Esophagus muscularis mucosa (tissue), 4 donors: ENCODE measurements around the gene PHF21A. TPM values are rescaled to one million over a fixed set of nuclear protein-coding genes. Genes with fewer than 3 reads are reported as not detected.

Experiments used
- DNase-seq: peaks from one replicate; pipeline ENCODE4 v3.0.0-alpha.2; 2017; ENCODE audit errors: extremely low spot score
- H3K27ac ChIP-seq, 4 donors: fragments of 200-600 bp; sonication (generic); replicated peaks in 1 of 4; 1 replicate in 3 of 4; 2 replicates in 1 of 4; pipeline ENCODE4 v1.5.1; 2016 to 2019; ENCODE audit warnings: mild to moderate bottlenecking in 1 of 4
- H3K27me3 ChIP-seq, 4 donors: fragments of 200-600 bp; sonication (generic); one replicate each; pipeline versions ENCODE4 v1.5.1 to v1.6.0; 2016 to 2019
- H3K36me3 ChIP-seq, 4 donors: fragments of 200-600 bp; sonication (generic); one replicate each; pipeline ENCODE4 v1.5.1; 2016 to 2019
- H3K4me1 ChIP-seq, 4 donors: fragments of 200-600 bp; sonication (generic); one replicate each; pipeline ENCODE4 v1.5.1; 2016 to 2019
- H3K4me3 ChIP-seq, 4 donors: fragments of 200-600 bp; sonication (generic); 1 replicate in 2 of 4; 2 replicates in 2 of 4; pipeline ENCODE4 v1.5.1; 2016 to 2019; ENCODE audit warnings: mild to moderate bottlenecking in 4 of 4, moderate library complexity in 1 of 4
- H3K9me3 ChIP-seq, 4 donors: fragments of 200-600 bp; sonication (generic); 1 replicate in 3 of 4; 2 replicates in 1 of 4; pipeline ENCODE4 v1.5.1; 2016 to 2019
- EP300 ChIP-seq: sonication (generic); formaldehyde crosslinking; IDR thresholded peaks from one replicate; pipeline ENCODE4 v1.6.1; 2017; ENCODE audit warnings: antibody characterized with exemption
- POLR2A ChIP-seq: fragments of 450-650 bp; IDR thresholded peaks from one replicate; pipeline ENCODE4 v1.6.1; 2017; ENCODE audit warnings: antibody characterized with exemption, moderate library complexity, mild to moderate bottlenecking, low read depth
- POLR2AphosphoS5 ChIP-seq, 2 donors: sonication (generic); formaldehyde crosslinking; IDR thresholded peaks; one replicate each; pipeline ENCODE4 v1.6.1; 2017; ENCODE audit warnings: antibody characterized with exemption in 2 of 2
- WGBS: methylation state at CpG from one replicate; pipeline ENCODE4 v1.1.5; 2018; 5-methylcytosine and 5-hydroxymethylcytosine counted together
- intact Hi-C: fragments of 100-400 bp; cut with DNase I; formaldehyde crosslinking; loops from one replicate; pipeline ENCODE4 v1.15.1; 2023
- total RNA-seq, 4 donors: library from RNA; depleted of rRNA; stranded (reverse); fragments of >200 nt; gene quantifications; one replicate each; pipeline versions ENCODE4 v1.1.0 to v1.2.1, GENCODE V29; 2016
- TF ChIP-seq, protein P1 (sequence below), 3 experiments: fragments of 200-600 bp in 2 of 3; fragments of 450-650 bp in 1 of 3; sonication (generic) in 2 of 3; IDR thresholded peaks; one replicate each; pipeline ENCODE4 v1.5.1; 2017 to 2019; ENCODE audit warnings: antibody characterized with exemption in 3 of 3, mild to moderate bottlenecking in 2 of 3, moderate library complexity in 1 of 3

PHF21A gene
- total RNA-seq, 4 donors from 2014 or later = 31.8 to 47.8 (median 36.1) TPM

DNA sequence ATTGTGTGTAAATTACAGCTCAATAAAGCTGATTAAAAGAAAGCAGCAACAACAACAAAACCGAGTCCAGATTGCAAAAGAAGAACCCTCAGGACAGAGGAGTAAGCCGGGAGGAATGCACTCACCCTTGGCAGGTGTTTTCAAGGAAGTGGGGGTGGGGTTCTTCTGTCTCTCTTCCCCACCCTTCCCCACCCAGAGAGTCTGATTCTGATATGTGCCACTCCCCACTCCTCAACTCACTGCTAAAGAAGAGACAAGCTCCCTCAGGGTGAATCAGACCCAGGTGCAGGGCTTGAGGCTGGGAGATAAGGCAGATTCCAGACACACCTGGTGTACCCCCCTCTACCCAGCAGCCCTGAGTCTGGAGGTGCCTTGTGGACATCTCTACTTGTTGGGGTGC lies 38.4 kb upstream of the PHF21A start:
- H3K4me1 ChIP-seq = no peaks in the 10 kb centered on the region
- WGBS = 39% methylated on average over 2 of the region's 2 CpGs
- TF ChIP-seq EP300 (no peak), POLR2AphosphoS5 (IDR thresholded peaks at IDR 0.05) (no peak), POLR2A (no peak)
- TF ChIP-seq, protein P1, sequence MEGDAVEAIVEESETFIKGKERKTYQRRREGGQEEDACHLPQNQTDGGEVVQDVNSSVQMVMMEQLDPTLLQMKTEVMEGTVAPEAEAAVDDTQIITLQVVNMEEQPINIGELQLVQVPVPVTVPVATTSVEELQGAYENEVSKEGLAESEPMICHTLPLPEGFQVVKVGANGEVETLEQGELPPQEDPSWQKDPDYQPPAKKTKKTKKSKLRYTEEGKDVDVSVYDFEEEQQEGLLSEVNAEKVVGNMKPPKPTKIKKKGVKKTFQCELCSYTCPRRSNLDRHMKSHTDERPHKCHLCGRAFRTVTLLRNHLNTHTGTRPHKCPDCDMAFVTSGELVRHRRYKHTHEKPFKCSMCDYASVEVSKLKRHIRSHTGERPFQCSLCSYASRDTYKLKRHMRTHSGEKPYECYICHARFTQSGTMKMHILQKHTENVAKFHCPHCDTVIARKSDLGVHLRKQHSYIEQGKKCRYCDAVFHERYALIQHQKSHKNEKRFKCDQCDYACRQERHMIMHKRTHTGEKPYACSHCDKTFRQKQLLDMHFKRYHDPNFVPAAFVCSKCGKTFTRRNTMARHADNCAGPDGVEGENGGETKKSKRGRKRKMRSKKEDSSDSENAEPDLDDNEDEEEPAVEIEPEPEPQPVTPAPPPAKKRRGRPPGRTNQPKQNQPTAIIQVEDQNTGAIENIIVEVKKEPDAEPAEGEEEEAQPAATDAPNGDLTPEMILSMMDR (IDR thresholded peaks at IDR 0.05) = no peak
- H3K27ac ChIP-seq = no peak overlapping the region
- peaks cover 0 to 50% (median 0%) of the 10 kb centered on the region in 4 donors for H3K27me3 ChIP-seq
- DNase-seq = peak; percentile 60
- no peaks in the 10 kb centered on the region for H3K36me3 ChIP-seq
- intact Hi-C loops = no loop called here
- no peaks in the 10 kb centered on the region for H3K9me3 ChIP-seq
- no peak overlapping the region for H3K4me3 ChIP-seq

DNA sequence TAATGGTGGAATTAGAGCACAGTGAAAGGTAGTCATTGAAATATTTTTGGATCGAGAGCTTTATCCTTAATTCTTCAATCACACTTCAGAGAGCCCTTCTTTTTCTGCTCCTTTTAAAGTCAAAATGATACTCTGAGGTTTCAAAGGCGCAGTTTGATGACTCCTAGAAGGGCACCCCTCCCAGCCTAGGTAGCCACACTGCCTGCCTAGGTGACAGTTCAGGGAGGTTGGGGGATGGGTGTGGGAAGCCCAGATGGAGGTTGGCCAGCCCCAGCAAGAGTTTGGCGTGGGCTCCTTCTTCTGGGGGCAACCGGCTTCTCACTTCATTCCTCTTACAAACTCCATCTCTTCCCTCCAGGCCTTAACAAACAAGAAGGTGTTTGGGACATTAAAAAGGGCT lies 28.6 kb upstream of the PHF21A start:
- Histone ChIP-seq H3K27me3 (peaks cover 0 to 8% (median 0%) of the 10 kb centered on the region in 4 donors), H3K27ac (no peak overlapping the region), H3K4me1 (no peaks in the 10 kb centered on the region), H3K36me3 (no peaks in the 10 kb centered on the region), H3K9me3 (no peaks in the 10 kb centered on the region), H3K4me3 (no peak overlapping the region)
- 68% methylated on average over 4 of the region's 4 CpGs for WGBS
- intact Hi-C loops = no loop called here
- no peak for TF ChIP-seq EP300
- TF ChIP-seq POLR2A = no peak
- no peak for TF ChIP-seq POLR2AphosphoS5 (IDR thresholded peaks at IDR 0.05)
- TF ChIP-seq, protein P1 (IDR thresholded peaks at IDR 0.05) = no peak
- no peak for DNase-seq

DNA sequence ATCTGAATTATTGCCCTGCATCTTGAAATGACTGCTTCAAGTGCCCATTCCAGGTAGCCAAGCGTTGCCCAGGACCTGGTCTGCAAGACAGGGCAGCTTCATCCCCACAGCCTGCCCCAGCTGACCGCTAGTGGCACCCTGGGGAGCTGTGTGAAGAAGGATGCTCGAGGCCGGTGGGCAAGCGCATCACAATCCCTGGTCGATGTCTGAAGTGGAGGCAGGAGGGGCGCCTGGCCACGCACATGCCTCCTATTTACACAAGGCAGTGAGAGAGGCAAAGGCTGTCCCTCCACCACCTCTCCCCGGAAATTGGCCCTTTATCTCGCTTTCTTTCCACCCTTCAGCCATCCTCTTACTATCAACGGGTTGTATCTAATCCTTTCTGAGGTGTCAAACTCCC lies 28.1 kb upstream of the PHF21A start:
- Histone ChIP-seq H3K36me3 (no peaks in the 10 kb centered on the region), H3K27me3 (peaks cover 0 to 8% (median 0%) of the 10 kb centered on the region in 4 donors), H3K4me3 (no peak overlapping the region), H3K9me3 (no peaks in the 10 kb centered on the region), H3K4me1 (no peaks in the 10 kb centered on the region), H3K27ac (no peak overlapping the region)
- no peak for TF ChIP-seq POLR2A
- TF ChIP-seq POLR2AphosphoS5 (IDR thresholded peaks at IDR 0.05) = no peak
- TF ChIP-seq, protein P1 (IDR thresholded peaks at IDR 0.05) = no peak
- no peak for TF ChIP-seq EP300
- 36% methylated on average over 9 of the region's 11 CpGs for WGBS
- DNase-seq = no peak
- intact Hi-C loops = no loop called here

DNA sequence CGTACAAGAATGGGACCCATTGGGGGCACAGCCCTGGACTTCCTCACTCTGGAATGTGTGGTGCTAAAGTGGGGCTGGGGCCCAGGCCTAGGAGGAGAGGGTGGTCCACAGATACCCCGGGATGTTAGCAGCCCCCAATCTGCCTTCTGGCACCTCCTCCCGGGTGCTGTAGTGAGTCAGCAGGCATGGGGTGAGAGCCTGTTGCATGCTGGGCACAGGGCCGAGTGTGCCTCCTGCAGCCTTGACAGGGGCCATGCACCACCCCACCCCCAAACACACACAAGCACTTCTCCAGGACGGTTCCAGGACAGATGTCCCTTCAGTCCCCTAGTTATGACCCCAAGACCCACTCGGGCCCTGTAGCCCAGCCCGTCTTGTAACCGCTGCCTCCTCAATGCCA lies 23.5 kb upstream of the PHF21A start:
- no peak overlapping the region for H3K4me3 ChIP-seq

More for the DNA sequence above, 23.5 kb upstream of the PHF21A start:
- H3K27me3 ChIP-seq = peaks cover 0 to 26% (median 0%) of the 10 kb centered on the region in 4 donors
- no peak for DNase-seq
- no peaks in the 10 kb centered on the region for H3K9me3 ChIP-seq
- TF ChIP-seq, protein P1 (IDR thresholded peaks at IDR 0.05) = no peak
- no peak for TF ChIP-seq EP300
- no peak for TF ChIP-seq POLR2A
- no peak for TF ChIP-seq POLR2AphosphoS5 (IDR thresholded peaks at IDR 0.05)
- whole genome bisulfite sequencing = 85% methylated on average over 7 of the region's 8 CpGs
- H3K4me1 ChIP-seq = no peaks in the 10 kb centered on the region
- intact Hi-C loops = no loop called here
- no peak overlapping the region for H3K27ac ChIP-seq
- H3K36me3 ChIP-seq = no peaks in the 10 kb centered on the region
